ENCODE results near the gene CACNG4. TPM values are rescaled to one million over a fixed set of nuclear protein-coding genes. Genes with fewer than 3 reads are reported as not detected.

The CACNG4 gene
- total RNA-seq, 1 experiment from 2014 or later, result not detected

- Histone ChIP-seq H3K27me3 (ENCODE audit: insufficient read depth, low read length) (no peaks in the 10 kb centered on the region), H3K4me3 (replicated peaks in 1 of 2; ENCODE audit: low read depth in 1 of 2, low read length in 2 of 2) (no peak overlapping the region), H3K4me1 (ENCODE audit: control insufficient read depth in 1 of 2, insufficient read depth in 2 of 2, low read length in 2 of 2) (peaks cover 4 to 10% of the 10 kb centered on the region in 2 experiments; a peak in 2 of 4 replicates), H3K9me2 (ENCODE audit: insufficient read depth) (no peaks in the 10 kb centered on the region), H3K79me2 (ENCODE audit: insufficient read depth, low read length) (no peaks in the 10 kb centered on the region), H3K36me3 (ENCODE audit: control insufficient read depth in 1 of 2, insufficient read depth in 2 of 2, low read length in 2 of 2) (no peaks in the 10 kb centered on the region), H4K20me1 (ENCODE audit: insufficient read depth) (no peaks in the 10 kb centered on the region), H3K9me3 (ENCODE audit: control insufficient read depth in 1 of 2, insufficient read depth in 1 of 2, low read depth in 1 of 2, low read length in 2 of 2) (no peaks in the 10 kb centered on the region), H3K4me2 (ENCODE audit: low read length) (0 out of 2 replicates have a peak overlapping the region, but pooled peaks have one; percentile 12), H3K9ac (ENCODE audit: low read length) (no peak overlapping the region), H2AFZ (ENCODE audit: low read depth, low read length, poor library complexity, severe bottlenecking) (no peak overlapping the region), H3K27ac (ENCODE audit: low read depth, low read length) (no peak overlapping the region)
- intact Hi-C loops (cut with micrococcal nuclease), result loop anchor here (1.0 kb wide), 2 partner anchors 60 to 243 kb away; no protein-coding TSS in a partner anchor
- no peak for TF ChIP-seq TCF7L2 (IDR thresholded peaks at IDR 0.05; ENCODE audit: borderline replicate concordance, extremely low read depth, insufficient read depth, insufficient read length)
- TF ChIP-seq EZH2 (IDR thresholded peaks at IDR 0.05), result no peak
- peak; percentile 96 for TF ChIP-seq RAD21 (IDR thresholded peaks at IDR 0.05; ENCODE audit: low read depth)
- TF ChIP-seq SRF (IDR thresholded peaks at IDR 0.05; ENCODE audit: low read depth), result no peak
- TF ChIP-seq CBX3 (IDR thresholded peaks at IDR 0.05; ENCODE audit: low read depth), result no peak
- peak; percentile 66 to 82 (median 79) for TF ChIP-seq CTCF (IDR thresholded peaks at IDR 0.05 in 2 of 3, conservative IDR thresholded peaks at IDR 0.05 in 1 of 3; ENCODE audit: borderline replicate concordance in 1 of 3, insufficient read depth in 1 of 3, low read depth in 2 of 3, low read length in 2 of 3)
- TF ChIP-seq ATF3 (IDR thresholded peaks at IDR 0.05), result no peak
- DNase-seq (ENCODE audit: low read depth, low spot score) (peak; percentile 39), ATAC-seq (peak; percentile 98)
- ChIA-PET RAD21 (ENCODE audit: low non-redundant PET in 1 of 2, low total read pairs in 2 of 2, uncharacterized antibody in 2 of 2, unreplicated experiment in 2 of 2) (interaction anchor here (0.9 to 2.9 kb wide), 7 partner anchors 36 to 243 kb away, joined by 3 to 38 read pairs (median 5); no protein-coding TSS in a partner anchor), CTCF (interaction anchor here (0.7 to 3.7 kb wide), 9 partner anchors 10 to 243 kb away, joined by 3 to 53 read pairs (median 4); no protein-coding TSS in a partner anchor), POLR2A (interaction anchor here (1.3 kb wide), 1 partner anchor 60 kb away, joined by 4 read pairs; no protein-coding TSS in a partner anchor)
- no TSS peak for BruUV-seq (replicated peaks)
Measured at GRCh38 chr17:66915204-66915611, 49.3 kb upstream of the CACNG4 start.

Measured in HCT116 (cell line).